Ectodermal cell (in vitro differentiated cells): ENCODE measurements around the gene MAP2K5.

ENCODE experiments used
- H3K27ac ChIP-seq: 2 replicates; pipeline ENCODE4 v1.7.0; 2013; ENCODE audit warnings: mild to moderate bottlenecking, low read depth, low read length; ENCODE audit not compliant: insufficient read depth, poor library complexity, severe bottlenecking
- H3K27me3 ChIP-seq: 2 replicates; pipeline ENCODE4 v1.7.0; 2013; ENCODE audit warnings: mild to moderate bottlenecking, low read length; ENCODE audit not compliant: insufficient read depth, control insufficient read depth, poor library complexity, severe bottlenecking
- H3K36me3 ChIP-seq: one replicate; pipeline ENCODE4 v1.7.0; 2013; ENCODE audit warnings: low read length; ENCODE audit not compliant: control insufficient read depth, insufficient read depth
- H3K4me1 ChIP-seq: one replicate; pipeline ENCODE4 v1.7.0; 2013; ENCODE audit warnings: low read length; ENCODE audit not compliant: control insufficient read depth, insufficient read depth
- H3K4me3 ChIP-seq: 2 replicates; pipeline ENCODE4 v1.7.0; 2013; ENCODE audit warnings: low read depth, low read length, control low read depth; ENCODE audit not compliant: insufficient read depth
- H3K9me3 ChIP-seq: 2 replicates; pipeline ENCODE4 v1.7.0; 2013; ENCODE audit warnings: mild to moderate bottlenecking, low read length, moderate library complexity; ENCODE audit not compliant: control insufficient read depth
- WGBS, 2 experiments: methylation state at CpG; one replicate each; pipeline ENCODE4 v1.1.7; 2013; ENCODE audit warnings: missing lambda C conversion rate in 2 of 2; 5-methylcytosine and 5-hydroxymethylcytosine counted together

MAP2K5 gene

GRCh38 chr15:67850994-67851571 lies 308.6 kb downstream of the MAP2K5 start:
- no peaks in the 10 kb centered on the region for H3K9me3 ChIP-seq
- 86 to 91% methylated on average over 4 of the region's 4 CpGs for WGBS, 2 experiments
- peaks cover 4% of the 10 kb centered on the region for H3K4me1 ChIP-seq
- no peak overlapping the region for H3K27ac ChIP-seq
- no peaks in the 10 kb centered on the region for H3K36me3 ChIP-seq
- no peaks in the 10 kb centered on the region for H3K27me3 ChIP-seq
- H3K4me3 ChIP-seq: no peak overlapping the region

- H3K36me3 ChIP-seq: no peaks in the 10 kb centered on the region
- peaks cover 4% of the 10 kb centered on the region for H3K4me1 ChIP-seq
- H3K27ac ChIP-seq: no peak overlapping the region
- WGBS, 2 experiments: 75 to 80% methylated on average over 3 of the region's 3 CpGs
- no peaks in the 10 kb centered on the region for H3K27me3 ChIP-seq
- no peaks in the 10 kb centered on the region for H3K9me3 ChIP-seq
- no peak overlapping the region for H3K4me3 ChIP-seq
Measured at GRCh38 chr15:67852418-67852817, 309.9 kb downstream of the MAP2K5 start.

GRCh38 chr15:67853454-67853853 lies 311.0 kb downstream of the MAP2K5 start:
- H3K4me1 ChIP-seq: peaks cover 4% of the 10 kb centered on the region
- 90 to 92% methylated on average over 2 of the region's 3 CpGs for WGBS, 2 experiments
- H3K27ac ChIP-seq: no peak overlapping the region
- H3K4me3 ChIP-seq: no peak overlapping the region
- H3K9me3 ChIP-seq: no peaks in the 10 kb centered on the region
- H3K36me3 ChIP-seq: no peaks in the 10 kb centered on the region
- no peaks in the 10 kb centered on the region for H3K27me3 ChIP-seq

GRCh38 chr15:67854358-67854757 lies 311.9 kb downstream of the MAP2K5 start:
- H3K36me3 ChIP-seq: no peaks in the 10 kb centered on the region
- WGBS, 2 experiments: 79 to 91% methylated on average over 1 of the region's 1 CpG
- no peak overlapping the region for H3K4me3 ChIP-seq
- no peaks in the 10 kb centered on the region for H3K27me3 ChIP-seq
- no peaks in the 10 kb centered on the region for H3K9me3 ChIP-seq
- peaks cover 4% of the 10 kb centered on the region for H3K4me1 ChIP-seq
- H3K27ac ChIP-seq: no peak overlapping the region

GRCh38 chr15:67855842-67856241 lies 313.3 kb downstream of the MAP2K5 start:
- no peaks in the 10 kb centered on the region for H3K27me3 ChIP-seq
- H3K27ac ChIP-seq: no peak overlapping the region
- H3K36me3 ChIP-seq: no peaks in the 10 kb centered on the region
- H3K4me3 ChIP-seq: no peak overlapping the region
- H3K9me3 ChIP-seq: no peaks in the 10 kb centered on the region
- peaks cover 4% of the 10 kb centered on the region for H3K4me1 ChIP-seq
- 54 to 61% methylated on average over 3 of the region's 3 CpGs for WGBS, 2 experiments
